HG02870 (cell line): ENCODE data around the gene GPRIN1.
"Not testable (repeated sequence)": the region's sequence is repeated elsewhere in the genome, so short reads cannot be mapped to it uniquely, and the experiment has no call there.

ENCODE experiments used
- ATAC-seq: cut with Tn5 transposase; IDR thresholded peaks from one replicate; pipeline ENCODE4 v1.9.1; 2021; ENCODE audit warnings: mild to moderate bottlenecking, moderate library complexity; ENCODE audit not compliant: unreplicated experiment

Gene GPRIN1

GRCh38 chr5:176575488-176576422 lies 34.2 kb downstream of the GPRIN1 start:
- no peak for ATAC-seq

DNA sequence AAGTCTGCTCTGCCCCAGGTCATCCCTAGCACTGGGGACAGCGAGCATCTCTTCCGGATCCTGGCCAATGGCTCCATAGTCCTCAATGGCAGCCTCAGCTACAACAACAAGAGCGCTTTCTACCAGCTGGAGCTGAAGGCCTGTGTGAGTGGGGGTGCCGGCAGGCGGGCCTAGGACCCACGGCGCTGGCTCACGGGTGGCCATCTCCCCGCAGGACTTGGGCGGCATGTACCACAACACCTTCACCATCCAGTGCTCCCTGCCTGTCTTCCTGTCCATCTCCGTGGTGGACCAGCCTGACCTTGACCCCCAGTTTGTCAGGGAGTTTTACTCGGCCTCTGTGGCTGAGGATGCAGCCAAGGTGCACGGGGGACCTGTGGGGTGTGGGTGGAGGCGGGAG lies 34.9 kb downstream of the GPRIN1 start:
- no peak for ATAC-seq

- no peak for ATAC-seq
These were observed 35.7 kb downstream of the GPRIN1 start for GRCh38 chr5:176574297-176574591.

DNA sequence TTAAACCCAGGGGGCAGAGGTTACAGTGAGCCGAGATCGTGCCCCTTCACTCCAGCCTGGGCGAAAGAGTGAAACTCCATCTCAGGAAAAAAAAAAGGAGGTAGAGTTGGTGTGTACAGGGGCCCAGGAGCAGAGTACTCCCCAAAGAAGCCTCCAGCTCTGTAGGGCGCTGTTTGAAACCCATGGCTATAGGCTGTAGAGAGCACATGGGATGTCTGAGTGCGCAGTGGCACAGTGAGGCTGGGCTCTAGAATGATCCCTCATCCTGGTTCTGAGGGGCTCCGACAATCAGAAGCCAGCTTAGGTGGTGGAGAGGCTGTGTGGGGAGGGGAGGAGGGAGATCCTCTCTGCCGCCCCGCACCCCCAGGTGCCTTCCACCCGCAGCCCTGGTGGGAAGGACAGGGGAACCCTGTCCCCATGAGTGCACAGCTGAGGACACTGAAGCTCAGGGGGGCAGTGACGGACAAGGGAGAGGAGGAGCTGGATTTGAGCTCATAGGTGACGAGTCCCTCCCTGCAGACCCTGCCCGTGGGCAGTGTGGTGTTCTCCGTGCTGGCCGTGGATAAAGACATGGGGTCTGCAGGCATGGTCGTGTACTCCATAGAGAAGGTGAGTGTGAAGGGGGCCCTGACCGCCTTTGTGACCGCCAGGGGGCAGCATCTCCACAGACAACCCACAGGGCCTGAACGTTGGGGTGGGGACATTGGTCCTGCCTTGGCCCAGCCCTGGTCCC lies 36.2 kb downstream of the GPRIN1 start:
- ATAC-seq, result no peak

DNA sequence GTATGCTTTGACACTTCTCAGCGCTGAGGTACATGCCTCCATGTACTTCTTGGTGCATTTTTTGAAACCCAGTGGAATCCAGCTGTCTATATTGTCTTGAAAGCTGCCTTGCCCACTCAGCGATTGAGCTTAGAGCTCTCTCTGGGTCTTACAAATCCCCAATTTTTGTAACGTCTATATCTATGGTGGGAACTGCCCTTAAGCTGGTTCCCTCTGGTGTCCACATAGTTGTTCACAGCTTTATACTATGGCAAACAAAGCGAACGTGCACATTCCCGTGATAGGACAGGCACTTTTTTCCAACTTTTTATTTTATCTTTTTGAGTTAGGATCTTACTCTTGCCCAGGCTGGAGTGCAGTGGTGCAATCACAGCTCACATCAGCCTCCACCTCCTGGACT lies 39.9 kb downstream of the GPRIN1 start:
- ATAC-seq, result no peak

- no peak for ATAC-seq
These were observed 41.3 kb downstream of the GPRIN1 start for GRCh38 chr5:176568657-176569056.

DNA sequence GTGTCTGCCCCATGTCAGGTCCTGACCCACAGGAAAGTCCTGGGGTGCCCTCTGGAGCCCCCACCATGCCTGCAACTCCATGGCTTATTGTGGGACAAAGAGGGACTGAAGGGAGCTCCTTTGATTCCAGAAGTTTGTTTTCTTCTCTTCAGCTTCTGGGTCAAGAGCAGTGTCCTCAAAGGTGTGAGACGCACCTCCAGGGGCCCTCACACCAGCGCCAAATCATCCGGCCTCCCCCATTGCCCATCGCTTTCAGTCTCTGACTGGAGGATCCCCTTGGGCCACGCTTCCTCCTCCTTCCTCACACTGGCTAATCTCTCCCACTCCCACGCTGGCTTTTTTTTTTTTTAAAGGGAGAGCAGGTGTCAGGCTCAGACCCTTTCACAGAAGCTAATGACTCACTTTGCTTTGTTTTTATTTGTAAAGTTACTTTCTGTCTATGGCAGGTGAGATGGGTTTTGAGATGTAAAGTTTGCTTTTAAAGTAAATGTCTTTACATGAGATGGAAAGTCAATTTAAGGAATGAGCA lies 44.1 kb downstream of the GPRIN1 start:
- no peak for ATAC-seq

GRCh38 chr5:176564002-176564401 lies 46.0 kb downstream of the GPRIN1 start:
- ATAC-seq, result no peak

DNA sequence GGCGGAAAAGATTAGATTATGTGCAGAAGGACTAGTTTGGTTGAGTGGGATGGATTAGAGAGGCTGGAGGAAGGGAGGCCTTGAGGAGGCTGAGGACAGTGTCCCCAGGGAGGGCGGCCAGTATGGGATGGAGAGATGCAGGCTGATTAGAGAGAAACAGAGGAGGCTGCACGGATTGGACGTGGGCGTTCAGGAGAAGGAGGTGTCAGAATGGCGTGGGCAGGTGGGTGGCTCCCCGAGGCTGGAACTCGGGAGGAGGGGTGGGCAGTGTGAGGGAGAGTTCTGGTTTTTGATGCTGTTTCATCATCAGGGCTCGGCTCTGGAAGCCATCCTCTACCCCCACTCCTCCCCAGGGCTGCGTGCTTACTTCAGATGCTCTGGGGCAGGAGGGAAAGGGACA lies 47.8 kb downstream of the GPRIN1 start:
- ATAC-seq, result no peak

DNA sequence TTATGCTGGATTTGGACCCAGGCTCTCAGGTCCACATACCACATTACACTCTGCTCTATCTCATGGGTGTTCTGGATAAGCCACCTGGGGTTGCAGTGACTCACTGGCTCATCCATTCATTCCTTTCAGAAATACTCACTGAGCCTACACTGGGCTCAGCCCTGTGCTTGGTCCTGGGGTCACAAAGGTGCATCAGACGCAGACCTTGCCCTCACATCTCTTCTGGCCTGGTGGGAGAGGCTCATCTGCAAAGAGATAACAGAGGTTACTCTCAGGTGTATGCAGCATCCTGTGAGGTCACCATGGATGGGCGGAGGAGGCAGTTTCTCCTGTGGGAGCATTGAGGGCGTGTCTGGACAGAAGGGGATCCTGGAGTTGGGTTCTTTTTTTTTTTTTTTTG lies 48.7 kb downstream of the GPRIN1 start:
- ATAC-seq, result no peak

DNA sequence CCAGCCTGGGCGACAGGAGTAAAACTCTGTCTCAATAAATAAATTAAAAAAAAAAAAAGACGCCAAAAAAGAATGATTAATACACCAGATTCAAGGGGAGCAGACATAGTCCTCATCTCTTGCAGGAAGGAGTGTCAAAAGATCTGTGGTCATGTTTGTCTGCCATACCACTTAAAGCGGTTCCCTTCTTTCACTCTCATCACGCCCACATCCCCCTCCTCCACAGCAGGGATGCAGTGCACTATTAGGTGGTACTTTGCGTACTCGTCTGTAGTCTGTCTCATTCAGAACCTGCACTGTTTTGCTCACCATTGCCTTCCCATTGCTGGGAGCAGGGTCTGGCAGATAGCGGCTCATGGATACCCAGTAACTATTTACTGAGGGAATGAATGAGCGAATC lies 49.6 kb downstream of the GPRIN1 start:
- ATAC-seq, result no peak

- no peak for ATAC-seq
These were observed 50.3 kb downstream of the GPRIN1 start for GRCh38 chr5:176559683-176560082.

DNA sequence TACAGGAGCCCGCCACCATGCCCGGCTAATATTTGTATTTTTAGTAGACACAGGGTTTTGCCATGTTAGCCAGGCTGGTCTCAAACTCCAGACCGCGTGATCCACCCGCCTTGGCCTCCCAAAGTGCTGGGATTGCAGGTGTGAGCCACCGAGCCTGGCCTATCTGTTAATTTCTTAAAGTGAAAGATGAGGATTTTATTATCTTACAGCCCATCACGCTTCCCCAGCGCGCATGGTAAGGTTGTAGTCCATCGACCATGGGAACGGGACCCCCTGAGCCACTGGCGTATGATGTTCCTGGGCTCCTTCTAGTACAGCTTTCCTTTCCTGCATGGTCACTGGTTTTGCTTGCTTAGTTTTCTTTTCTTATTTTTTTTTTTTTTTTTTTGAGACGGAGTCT lies 52.1 kb downstream of the GPRIN1 start:
- no peak for ATAC-seq

GRCh38 chr5:176553260-176554085 lies 56.5 kb downstream of the GPRIN1 start:
- ATAC-seq, result no peak

DNA sequence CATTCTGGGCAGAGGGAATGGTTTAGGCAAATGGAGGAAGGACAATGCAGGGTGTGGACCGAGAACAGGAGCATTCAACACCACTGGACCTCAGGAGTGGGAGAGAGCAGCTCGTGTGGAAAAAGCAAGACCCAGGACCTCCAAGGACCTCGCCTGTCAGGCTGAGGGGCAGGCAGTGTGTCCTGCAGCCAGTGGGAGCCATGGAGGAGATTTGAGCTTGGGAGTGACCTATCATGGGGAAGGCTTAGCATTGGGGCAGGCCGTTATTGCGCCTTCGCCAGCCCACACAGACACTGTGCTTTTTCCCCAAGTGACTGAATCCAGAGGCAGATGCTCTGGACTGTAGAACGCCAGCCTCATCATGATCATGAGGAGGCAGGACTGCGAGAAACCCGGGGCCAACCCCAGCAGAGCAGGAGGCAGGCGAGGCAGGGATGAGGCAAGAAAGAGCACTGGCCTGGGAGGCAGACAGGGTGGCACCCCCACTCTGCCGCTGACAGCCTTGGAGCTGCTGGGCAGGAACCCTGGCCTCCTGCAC lies 57.6 kb downstream of the GPRIN1 start:
- no peak for ATAC-seq

DNA sequence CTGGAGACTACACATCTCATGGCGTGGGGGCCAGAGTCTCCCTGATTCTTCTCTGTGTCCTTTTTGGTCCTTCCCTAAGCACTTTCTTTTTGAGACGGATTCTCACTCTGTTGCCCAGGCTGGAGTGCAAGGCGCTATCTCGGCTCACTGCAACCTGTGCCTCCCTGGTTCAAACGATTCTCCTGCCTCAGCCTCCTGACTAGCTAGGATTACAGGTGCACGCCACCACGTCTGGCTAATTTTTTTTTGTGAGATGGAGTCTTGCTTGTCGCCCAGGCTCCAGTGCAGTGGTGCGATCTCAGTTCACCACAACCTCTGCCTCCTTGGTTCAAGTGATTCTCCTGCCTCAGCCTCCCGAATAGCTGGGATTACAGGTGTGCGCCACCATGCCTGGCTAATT lies 59.0 kb downstream of the GPRIN1 start:
- ATAC-seq, result not testable (repeated sequence)

DNA sequence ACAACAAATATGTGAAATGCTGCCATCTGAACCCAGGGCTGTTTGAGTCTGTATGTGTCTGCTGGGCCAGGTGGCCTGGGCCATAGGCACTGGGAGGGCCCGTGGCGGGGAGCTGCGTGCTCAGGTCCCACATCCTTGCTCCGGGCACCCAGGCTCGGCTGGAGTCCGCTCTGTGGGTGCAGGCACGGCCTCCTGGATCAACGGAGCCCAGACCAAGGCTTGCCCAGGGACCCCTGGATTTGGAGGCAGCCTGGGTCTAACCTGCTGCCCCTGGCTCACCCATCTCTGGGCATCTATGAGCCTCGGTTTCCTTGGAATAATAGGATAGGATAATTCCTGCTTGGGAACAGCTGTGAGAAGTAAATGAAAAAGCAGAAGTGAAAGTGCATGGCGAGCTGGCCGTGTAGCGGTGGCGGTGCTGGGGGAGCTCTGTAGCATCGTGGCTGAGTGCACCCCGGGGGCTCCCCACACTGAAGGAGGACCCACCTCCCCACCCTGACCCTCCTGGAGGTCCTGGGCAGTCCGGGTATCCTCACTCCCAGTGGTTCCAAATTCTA lies 59.6 kb downstream of the GPRIN1 start:
- no peak for ATAC-seq

DNA sequence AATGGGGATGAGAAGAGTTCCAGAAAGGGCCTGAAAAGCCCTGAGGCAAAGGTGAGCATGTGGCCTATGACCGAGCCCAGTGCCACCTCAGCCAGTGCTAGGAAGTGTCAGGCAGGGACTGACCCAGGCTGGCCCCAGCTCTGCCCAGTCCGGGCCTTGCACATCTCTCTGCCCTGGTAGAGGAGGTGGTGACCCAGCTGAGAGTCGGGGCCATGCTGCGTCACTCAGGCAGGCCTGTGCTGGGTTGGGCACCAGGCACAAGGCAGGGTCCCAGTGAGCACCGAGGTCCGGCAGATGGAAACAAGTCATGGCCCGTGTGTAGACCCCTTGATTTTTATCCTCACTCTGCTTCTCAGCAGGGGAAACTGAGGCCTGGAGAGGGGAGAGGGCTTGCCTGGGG lies 60.1 kb downstream of the GPRIN1 start:
- ATAC-seq, result no peak

DNA sequence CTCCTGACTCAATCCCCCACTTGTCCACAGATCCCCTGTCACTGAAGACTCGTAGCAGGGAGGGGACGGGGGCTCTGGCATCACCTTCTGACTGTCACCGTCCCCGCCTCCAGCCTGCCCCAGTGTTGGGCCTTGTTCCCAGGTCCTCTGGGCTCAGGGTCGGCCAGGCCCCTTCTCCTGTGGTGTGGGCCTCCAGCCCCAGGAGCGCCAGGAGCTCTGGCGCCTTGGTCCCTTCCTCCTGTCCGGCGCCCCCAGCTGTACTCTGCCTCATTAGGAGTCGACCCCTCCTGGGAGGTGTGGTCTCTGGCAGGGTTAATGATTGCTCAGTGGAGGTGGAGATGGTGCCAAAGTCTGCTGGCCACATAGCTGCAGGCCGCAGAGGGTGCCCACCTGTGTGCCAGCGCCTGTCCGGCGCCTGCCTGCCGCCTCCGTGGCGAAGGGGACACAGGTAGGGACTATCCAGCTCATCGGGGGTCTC lies 61.0 kb downstream of the GPRIN1 start, which contains the start of gene CDHR2:
TSS of gene CDHR2 (plus strand) at position 376 of the 478 bp plus-strand sequence. CDS start 16,011 bp downstream, outside the sequence.
- ATAC-seq, result no peak

GRCh38 chr5:176547802-176548201 lies 62.2 kb downstream of the GPRIN1 start:
- no peak for ATAC-seq
